Fibroblast of pulmonary artery (primary cell): Measurements from ENCODE around the gene TNK2.

Experiments
- DNase-seq: peaks from one replicate; pipeline ENCODE4 v3.0.0-alpha.2; 2010; ENCODE audit warnings: low read depth
- H3K4me3 ChIP-seq: replicated peaks from 2 replicates; pipeline ENCODE4 v1.5.1; 2011; ENCODE audit warnings: low read depth, mild to moderate bottlenecking, control low read depth, low read length, moderate library complexity
- TF ChIP-seq, protein P1 (sequence below): IDR thresholded peaks from 2 replicates; pipeline ENCODE4 v1.5.1; 2011; ENCODE audit warnings: mild to moderate bottlenecking, control low read depth, low read length, inconsistent platforms; ENCODE audit errors: missing control alignments

TNK2 gene

DNA sequence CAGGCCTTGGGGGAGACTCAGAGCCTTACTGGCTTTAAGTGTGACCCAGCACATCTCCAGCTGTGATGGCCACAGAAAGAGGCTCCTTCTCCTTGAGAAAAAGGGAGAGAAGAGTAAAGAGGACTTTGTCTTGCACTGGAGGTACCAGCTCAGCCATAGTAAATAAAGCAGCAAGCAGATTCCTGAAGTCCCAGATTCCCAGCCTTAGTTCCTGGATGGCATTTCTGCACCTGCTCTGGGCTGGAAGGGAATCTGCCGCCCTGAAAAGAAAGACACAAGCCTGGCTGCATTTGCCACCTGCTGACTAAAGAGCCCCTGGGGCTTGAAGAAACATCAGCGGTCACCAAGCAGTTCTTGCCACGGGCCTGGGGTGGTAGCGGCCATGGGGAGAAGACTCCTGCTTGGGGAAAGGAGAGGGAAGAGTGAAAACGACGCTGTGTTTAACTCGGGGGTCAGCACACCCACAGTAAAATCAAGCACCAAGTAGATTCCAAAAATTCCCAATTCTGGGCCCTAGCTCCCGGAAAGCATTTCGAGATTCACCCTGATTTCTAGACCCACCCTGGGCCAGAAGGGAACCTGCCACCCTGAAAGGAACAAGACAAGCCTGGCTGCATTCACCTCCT lies 24.2 kb upstream of the TNK2 start:
- no peak for DNase-seq
- TF ChIP-seq, protein P1, sequence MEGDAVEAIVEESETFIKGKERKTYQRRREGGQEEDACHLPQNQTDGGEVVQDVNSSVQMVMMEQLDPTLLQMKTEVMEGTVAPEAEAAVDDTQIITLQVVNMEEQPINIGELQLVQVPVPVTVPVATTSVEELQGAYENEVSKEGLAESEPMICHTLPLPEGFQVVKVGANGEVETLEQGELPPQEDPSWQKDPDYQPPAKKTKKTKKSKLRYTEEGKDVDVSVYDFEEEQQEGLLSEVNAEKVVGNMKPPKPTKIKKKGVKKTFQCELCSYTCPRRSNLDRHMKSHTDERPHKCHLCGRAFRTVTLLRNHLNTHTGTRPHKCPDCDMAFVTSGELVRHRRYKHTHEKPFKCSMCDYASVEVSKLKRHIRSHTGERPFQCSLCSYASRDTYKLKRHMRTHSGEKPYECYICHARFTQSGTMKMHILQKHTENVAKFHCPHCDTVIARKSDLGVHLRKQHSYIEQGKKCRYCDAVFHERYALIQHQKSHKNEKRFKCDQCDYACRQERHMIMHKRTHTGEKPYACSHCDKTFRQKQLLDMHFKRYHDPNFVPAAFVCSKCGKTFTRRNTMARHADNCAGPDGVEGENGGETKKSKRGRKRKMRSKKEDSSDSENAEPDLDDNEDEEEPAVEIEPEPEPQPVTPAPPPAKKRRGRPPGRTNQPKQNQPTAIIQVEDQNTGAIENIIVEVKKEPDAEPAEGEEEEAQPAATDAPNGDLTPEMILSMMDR = no peak
- no peak overlapping the region for H3K4me3 ChIP-seq

DNA sequence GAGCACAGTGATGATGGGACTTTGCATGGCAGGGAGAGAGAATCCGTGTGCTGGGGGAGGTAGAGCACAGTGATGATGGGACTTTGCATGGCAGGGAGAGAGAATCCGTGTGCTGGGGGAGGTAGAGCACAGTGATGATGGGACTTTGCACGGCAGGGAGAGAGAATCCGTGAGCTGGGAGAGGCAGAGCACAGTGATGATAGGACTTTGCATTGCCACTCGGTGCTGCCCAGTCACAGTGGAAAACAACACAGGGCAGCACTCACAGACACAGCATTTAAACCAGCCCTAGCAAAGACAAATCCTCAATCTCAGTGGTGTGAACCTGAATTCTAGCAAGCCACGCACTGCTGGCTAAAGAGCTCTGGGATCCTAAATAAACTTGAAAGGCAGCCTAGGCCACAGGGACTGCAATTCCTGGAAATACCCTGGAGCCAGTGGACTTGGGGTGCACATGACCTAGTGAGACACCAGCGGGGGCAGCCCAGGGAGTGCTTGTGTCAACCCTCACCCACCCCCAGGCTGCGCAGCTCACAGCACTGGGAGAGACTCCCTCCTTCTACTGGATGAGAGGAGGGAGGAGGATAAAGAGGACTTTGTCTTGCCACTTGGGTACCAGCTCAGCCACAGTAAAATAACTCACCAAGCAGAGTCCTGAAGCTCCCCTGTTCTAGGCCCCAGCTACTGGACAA lies 23.4 kb upstream of the TNK2 start:
- no peak overlapping the region for H3K4me3 ChIP-seq
- TF ChIP-seq, protein P1 = no peak
- no peak for DNase-seq

DNA sequence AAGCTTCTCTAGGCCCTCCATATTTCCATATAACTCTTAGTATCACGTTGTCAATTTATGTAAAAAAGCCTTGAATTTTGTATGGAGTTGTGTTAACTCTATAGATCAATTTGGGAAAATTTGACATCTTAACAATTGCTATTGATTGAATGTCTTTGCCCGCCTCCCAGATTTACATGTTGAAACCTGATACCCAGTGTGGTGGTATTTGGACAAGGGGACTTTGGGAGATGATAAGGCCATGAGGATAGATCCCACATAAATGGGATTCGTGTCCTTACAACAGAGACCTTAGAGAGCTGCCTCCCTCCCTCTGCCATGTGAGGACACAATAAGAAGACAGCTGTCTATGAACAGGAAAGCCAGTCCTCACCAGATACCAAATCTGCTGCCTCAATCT lies 21.1 kb upstream of the TNK2 start:
- no peak overlapping the region for H3K4me3 ChIP-seq
- TF ChIP-seq, protein P1 = no peak
- DNase-seq = no peak

DNA sequence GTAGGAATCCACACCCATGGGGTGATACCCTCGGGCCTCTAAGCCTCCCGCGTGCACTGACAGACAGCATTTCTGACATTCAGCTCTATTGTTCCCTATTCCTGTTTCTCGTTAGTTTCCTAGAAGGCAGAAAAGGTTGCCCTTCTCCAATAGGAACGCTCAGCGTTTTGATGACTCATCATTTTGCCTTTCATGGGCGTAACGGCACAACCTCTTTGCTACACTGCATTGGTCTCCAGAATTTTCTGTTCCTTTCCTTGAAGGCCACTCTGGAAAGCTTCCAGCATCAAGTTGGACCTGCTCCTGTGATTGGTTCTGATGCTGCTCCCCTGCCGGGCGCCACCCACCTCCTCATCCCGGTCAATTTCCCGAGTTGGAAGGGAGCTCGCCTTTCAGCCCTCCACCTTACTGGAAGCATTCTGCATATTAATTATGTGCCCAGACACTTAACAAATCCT lies 13.0 kb upstream of the TNK2 start:
- peak; percentile 19 for DNase-seq
- no peak overlapping the region for H3K4me3 ChIP-seq
- TF ChIP-seq, protein P1 = no peak

DNA sequence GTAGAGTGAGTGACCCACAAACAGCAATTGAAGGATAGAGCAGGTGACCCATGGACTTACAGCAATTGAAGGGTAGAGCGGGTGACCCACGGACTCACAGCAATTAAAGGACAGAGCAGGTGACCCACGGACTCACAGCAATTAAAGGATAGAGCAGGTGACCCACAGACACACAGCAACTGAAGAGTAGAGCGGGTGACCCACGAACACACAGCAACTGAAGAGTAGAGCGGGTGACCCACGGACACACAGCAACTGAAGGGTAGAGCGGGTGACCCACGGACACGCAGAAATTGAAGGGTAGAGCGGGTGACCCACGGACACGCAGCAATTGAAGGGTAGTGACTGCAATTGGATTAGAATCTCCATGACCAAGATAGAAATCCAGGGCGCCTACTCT lies 9.8 kb upstream of the TNK2 start:
- DNase-seq = no peak
- H3K4me3 ChIP-seq = no peak overlapping the region
- TF ChIP-seq, protein P1 = no peak

DNA sequence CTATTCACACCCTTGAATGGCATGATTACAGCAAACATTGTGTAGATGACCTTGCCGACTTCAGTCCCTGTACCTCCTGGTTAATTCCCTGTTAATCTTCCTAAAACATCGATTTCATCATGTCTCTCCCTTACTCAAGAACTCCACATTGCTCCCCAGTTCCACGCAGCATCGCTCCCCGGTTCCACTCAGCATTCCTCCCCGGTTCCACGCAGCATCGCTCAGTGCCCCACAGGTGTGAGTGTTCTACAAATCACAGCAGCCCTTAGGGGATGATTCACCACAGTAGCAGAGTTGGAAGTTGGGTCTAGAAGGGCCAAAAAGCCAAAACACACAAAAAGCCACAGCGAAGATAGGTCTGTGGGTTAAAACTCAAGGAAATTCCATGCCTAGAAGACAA lies 8.6 kb upstream of the TNK2 start:
- no peak for DNase-seq
- TF ChIP-seq, protein P1 = no peak
- no peak overlapping the region for H3K4me3 ChIP-seq

DNA sequence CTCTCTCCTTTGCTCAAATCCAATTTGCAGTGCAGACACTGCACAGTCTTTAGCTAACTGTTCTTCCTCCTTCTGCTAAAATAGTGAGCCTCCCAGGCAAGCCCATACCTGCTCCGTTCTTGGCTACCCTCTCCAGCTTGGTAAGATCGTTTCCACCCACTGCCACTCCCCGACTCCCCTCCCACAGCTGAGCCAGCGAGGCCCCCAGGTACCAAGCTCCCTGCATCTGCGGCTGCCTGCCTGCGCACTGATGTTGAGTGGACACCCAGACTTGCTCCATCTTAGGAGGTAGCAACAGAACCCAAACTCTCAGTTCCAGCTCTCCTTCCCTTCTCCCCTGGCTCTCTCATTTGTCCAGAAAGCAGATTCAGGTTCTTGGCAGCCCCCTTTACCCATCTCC lies 7.9 kb upstream of the TNK2 start:
- H3K4me3 ChIP-seq = no peak overlapping the region
- DNase-seq = no peak
- TF ChIP-seq, protein P1 = no peak
